ENCODE measurements around the gene SNRPD3. TPM values are rescaled to one million over a fixed set of nuclear protein-coding genes. Genes with fewer than 3 reads are reported as not detected.
"Not testable (repeated sequence)": the region's sequence is repeated elsewhere in the genome, so short reads cannot be mapped to it uniquely, and the experiment has no call there.

The SNRPD3 gene
- total RNA-seq, 1 experiment from 2014 or later: 144 TPM

DNA sequence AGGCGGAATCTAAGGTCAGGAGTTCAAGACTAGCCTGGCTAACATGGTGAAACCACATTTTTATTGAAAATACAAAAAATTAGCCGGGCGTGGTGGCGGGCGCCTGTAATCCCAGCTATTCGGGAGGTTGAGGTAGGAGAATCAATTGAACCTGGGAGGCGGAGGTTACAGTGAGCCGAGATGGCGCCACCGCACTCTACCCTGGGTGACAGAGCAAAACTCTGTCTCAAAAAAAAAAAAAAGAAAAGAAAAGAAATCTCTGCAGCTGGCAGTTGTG, 37.7 kb downstream of the SNRPD3 start:
- POLR2A ChIA-PET; H3K27me3 ChIP-seq (ENCODE audit: insufficient read depth, low read length); DNase-seq (ENCODE audit: low read depth, low spot score); intact Hi-C loops (cut with micrococcal nuclease); H2AFZ ChIP-seq (ENCODE audit: low read depth, low read length, poor library complexity, severe bottlenecking); H3K9me2 ChIP-seq (ENCODE audit: insufficient read depth); RAD21 ChIA-PET (ENCODE audit: low non-redundant PET in 1 of 2, low total read pairs in 2 of 2, uncharacterized antibody in 2 of 2, unreplicated experiment in 2 of 2); CTCF ChIA-PET; ATAC-seq; H3K36me3 ChIP-seq (ENCODE audit: control insufficient read depth in 1 of 2, insufficient read depth in 2 of 2, low read length in 2 of 2); H3K9me3 ChIP-seq (ENCODE audit: control insufficient read depth in 1 of 2, insufficient read depth in 1 of 2, low read depth in 1 of 2, low read length in 2 of 2); H3K79me2 ChIP-seq (ENCODE audit: insufficient read depth, low read length); H4K20me1 ChIP-seq (ENCODE audit: insufficient read depth): not testable (repeated sequence)
- Histone ChIP-seq H3K4me2 (ENCODE audit: low read length) (peak overlapping the region; percentile 96), H3K4me1 (ENCODE audit: control insufficient read depth in 1 of 2, insufficient read depth in 2 of 2, low read length in 2 of 2) (peaks cover 8 to 20% of the 10 kb centered on the region in 2 experiments), H3K4me3 (replicated peaks in 1 of 2; ENCODE audit: low read depth in 1 of 2, low read length in 2 of 2) (peak overlapping the region; percentile 62 to 68), H3K27ac (ENCODE audit: low read depth, low read length) (peak overlapping the region; percentile 65; the same call in 1 of the 2 replicates), H3K9ac (ENCODE audit: low read length) (peak overlapping the region; percentile 73)
- TSS peak; percentile 86 for BruUV-seq (replicated peaks)

DNA sequence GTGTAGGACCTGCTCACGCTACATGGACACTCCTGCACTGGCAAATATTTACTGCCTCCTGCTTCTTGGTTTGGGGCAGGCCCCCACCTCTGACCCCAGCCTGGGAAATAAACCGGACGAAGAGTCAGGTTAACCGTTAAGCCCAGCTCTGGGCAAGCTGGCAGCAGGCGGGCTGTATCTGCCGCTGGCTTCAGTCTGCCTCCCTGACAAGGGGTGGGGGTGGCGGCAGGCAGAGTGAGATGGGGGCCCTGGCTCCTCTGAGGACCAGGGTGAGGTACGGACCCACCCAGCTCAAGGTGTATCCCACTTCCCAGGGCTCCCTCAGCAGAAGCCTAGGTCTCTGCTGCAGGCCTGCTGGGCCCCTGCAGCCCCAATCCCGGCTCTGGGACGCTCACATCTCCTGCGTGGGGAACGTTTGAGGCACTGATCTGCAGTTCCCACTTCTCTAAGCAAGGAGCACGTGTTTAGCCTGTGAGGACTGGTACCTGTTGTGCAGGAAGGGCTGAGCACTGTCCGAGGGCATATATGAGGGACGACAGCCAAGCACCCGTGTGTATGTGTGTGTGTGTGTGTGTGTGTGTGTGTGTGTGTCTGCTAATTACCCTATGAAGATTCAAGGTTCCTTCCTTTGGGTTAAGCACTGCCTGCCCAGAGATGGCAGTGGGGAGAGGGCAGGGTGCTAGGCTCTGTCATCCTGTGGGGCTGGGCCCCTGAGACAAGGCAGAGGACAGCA, 38.2 kb downstream of the SNRPD3 start:
- BruUV-seq (replicated peaks): no TSS peak
- H3K36me3 ChIP-seq (ENCODE audit: control insufficient read depth in 1 of 2, insufficient read depth in 2 of 2, low read length in 2 of 2): no peaks in the 10 kb centered on the region
- DNase-seq (ENCODE audit: low read depth, low spot score) (no peak), ATAC-seq (no peak)
- intact Hi-C loops (cut with micrococcal nuclease): no loop called here
- no peak overlapping the region for H3K9ac ChIP-seq (ENCODE audit: low read length)
- TF ChIP-seq TCF7L2 (IDR thresholded peaks at IDR 0.05; ENCODE audit: borderline replicate concordance, extremely low read depth, insufficient read depth, insufficient read length) (no peak), FOSL1 (IDR thresholded peaks at IDR 0.05; ENCODE audit: low read depth) (no peak), CBX3 (IDR thresholded peaks at IDR 0.05; ENCODE audit: low read depth) (no peak), POLR2A (IDR thresholded peaks at IDR 0.05; ENCODE audit: borderline replicate concordance, extremely low read depth, insufficient read depth, insufficient read length) (no peak), SIN3A (IDR thresholded peaks at IDR 0.05; ENCODE audit: low read depth) (no peak), SP1 (IDR thresholded peaks at IDR 0.05; ENCODE audit: low read depth) (no peak), ZNF274 (IDR thresholded peaks at IDR 0.05; ENCODE audit: low read depth, low read length) (no peak), ELF1 (IDR thresholded peaks at IDR 0.05; ENCODE audit: borderline replicate concordance, low read depth) (no peak), ZFX (IDR thresholded peaks at IDR 0.05) (no peak), POLR2AphosphoS5 (IDR thresholded peaks at IDR 0.05; ENCODE audit: low read depth, low read length) (no peak)
- TF ChIP-seq, protein P1, sequence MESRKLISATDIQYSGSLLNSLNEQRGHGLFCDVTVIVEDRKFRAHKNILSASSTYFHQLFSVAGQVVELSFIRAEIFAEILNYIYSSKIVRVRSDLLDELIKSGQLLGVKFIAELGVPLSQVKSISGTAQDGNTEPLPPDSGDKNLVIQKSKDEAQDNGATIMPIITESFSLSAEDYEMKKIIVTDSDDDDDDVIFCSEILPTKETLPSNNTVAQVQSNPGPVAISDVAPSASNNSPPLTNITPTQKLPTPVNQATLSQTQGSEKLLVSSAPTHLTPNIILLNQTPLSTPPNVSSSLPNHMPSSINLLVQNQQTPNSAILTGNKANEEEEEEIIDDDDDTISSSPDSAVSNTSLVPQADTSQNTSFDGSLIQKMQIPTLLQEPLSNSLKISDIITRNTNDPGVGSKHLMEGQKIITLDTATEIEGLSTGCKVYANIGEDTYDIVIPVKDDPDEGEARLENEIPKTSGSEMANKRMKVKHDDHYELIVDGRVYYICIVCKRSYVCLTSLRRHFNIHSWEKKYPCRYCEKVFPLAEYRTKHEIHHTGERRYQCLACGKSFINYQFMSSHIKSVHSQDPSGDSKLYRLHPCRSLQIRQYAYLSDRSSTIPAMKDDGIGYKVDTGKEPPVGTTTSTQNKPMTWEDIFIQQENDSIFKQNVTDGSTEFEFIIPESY (IDR thresholded peaks at IDR 0.05; ENCODE audit: extremely low read depth, insufficient replicate concordance, low read length): no peak
- TF ChIP-seq, protein P2, sequence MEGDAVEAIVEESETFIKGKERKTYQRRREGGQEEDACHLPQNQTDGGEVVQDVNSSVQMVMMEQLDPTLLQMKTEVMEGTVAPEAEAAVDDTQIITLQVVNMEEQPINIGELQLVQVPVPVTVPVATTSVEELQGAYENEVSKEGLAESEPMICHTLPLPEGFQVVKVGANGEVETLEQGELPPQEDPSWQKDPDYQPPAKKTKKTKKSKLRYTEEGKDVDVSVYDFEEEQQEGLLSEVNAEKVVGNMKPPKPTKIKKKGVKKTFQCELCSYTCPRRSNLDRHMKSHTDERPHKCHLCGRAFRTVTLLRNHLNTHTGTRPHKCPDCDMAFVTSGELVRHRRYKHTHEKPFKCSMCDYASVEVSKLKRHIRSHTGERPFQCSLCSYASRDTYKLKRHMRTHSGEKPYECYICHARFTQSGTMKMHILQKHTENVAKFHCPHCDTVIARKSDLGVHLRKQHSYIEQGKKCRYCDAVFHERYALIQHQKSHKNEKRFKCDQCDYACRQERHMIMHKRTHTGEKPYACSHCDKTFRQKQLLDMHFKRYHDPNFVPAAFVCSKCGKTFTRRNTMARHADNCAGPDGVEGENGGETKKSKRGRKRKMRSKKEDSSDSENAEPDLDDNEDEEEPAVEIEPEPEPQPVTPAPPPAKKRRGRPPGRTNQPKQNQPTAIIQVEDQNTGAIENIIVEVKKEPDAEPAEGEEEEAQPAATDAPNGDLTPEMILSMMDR (IDR thresholded peaks at IDR 0.05 in 2 of 3, conservative IDR thresholded peaks at IDR 0.05 in 1 of 3; ENCODE audit: borderline replicate concordance in 1 of 3, insufficient read depth in 1 of 3, low read depth in 2 of 3, low read length in 2 of 3): no peak
- TF ChIP-seq, protein P3, sequence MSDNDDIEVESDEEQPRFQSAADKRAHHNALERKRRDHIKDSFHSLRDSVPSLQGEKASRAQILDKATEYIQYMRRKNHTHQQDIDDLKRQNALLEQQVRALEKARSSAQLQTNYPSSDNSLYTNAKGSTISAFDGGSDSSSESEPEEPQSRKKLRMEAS (IDR thresholded peaks at IDR 0.05): no peak
- peak overlapping the region; percentile 96 for H3K4me2 ChIP-seq (ENCODE audit: low read length)
- H3K4me1 ChIP-seq (ENCODE audit: control insufficient read depth in 1 of 2, insufficient read depth in 2 of 2, low read length in 2 of 2): peaks cover 8 to 20% of the 10 kb centered on the region in 2 experiments
- H3K79me2 ChIP-seq (ENCODE audit: insufficient read depth, low read length): no peaks in the 10 kb centered on the region
- H3K27me3 ChIP-seq (ENCODE audit: insufficient read depth, low read length): no peaks in the 10 kb centered on the region
- H3K27ac ChIP-seq (ENCODE audit: low read depth, low read length): no peak overlapping the region
- H4K20me1 ChIP-seq (ENCODE audit: insufficient read depth): no peaks in the 10 kb centered on the region
- ChIA-PET POLR2A (no interaction called here), RAD21 (ENCODE audit: low non-redundant PET in 1 of 2, low total read pairs in 2 of 2, uncharacterized antibody in 2 of 2, unreplicated experiment in 2 of 2) (no interaction called here), CTCF (no interaction called here)
- H2AFZ ChIP-seq (ENCODE audit: low read depth, low read length, poor library complexity, severe bottlenecking): no peak overlapping the region
- no peaks in the 10 kb centered on the region for H3K9me2 ChIP-seq (ENCODE audit: insufficient read depth)
- H3K9me3 ChIP-seq (ENCODE audit: control insufficient read depth in 1 of 2, insufficient read depth in 1 of 2, low read depth in 1 of 2, low read length in 2 of 2): no peaks in the 10 kb centered on the region
- no peak overlapping the region for H3K4me3 ChIP-seq (replicated peaks in 1 of 2; ENCODE audit: low read depth in 1 of 2, low read length in 2 of 2)
